Measurements from ENCODE around the gene TFRC.

DNA sequence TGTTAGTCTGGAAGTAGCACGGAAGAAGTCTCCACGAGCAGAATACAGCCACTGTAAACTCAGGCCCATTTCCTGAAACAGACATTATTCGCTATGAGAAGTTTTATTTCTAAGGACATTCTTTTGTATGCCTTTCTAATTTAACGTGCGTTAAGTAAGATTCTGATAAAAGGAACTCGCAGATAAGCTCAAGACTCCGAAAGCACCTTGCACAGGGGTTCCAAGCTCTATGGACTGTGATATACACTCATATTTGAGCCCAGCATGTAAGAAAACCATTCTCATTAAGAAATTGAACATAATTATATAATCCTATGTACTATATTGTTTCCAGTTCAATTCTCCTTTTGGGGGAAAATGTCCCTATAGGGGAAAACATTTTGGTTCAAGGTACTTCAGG lies 28.4 kb downstream of the TFRC start:
- TF ChIP-seq CTCF (IDR thresholded peaks at IDR 0.05) (no peak), TCF7L2 (IDR thresholded peaks at IDR 0.05; ENCODE audit: low read depth, low read length) (no peak), POLR2AphosphoS5 (IDR thresholded peaks at IDR 0.05; ENCODE audit: low read depth, low read length) (no peak)

Data from Panc1 (cell line).